Measurements from ENCODE around the gene UBAC2.

The UBAC2 gene

GRCh38 chr13:99412856-99413255 lies 212.2 kb downstream of the UBAC2 start:
- TF ChIP-seq, protein P1, sequence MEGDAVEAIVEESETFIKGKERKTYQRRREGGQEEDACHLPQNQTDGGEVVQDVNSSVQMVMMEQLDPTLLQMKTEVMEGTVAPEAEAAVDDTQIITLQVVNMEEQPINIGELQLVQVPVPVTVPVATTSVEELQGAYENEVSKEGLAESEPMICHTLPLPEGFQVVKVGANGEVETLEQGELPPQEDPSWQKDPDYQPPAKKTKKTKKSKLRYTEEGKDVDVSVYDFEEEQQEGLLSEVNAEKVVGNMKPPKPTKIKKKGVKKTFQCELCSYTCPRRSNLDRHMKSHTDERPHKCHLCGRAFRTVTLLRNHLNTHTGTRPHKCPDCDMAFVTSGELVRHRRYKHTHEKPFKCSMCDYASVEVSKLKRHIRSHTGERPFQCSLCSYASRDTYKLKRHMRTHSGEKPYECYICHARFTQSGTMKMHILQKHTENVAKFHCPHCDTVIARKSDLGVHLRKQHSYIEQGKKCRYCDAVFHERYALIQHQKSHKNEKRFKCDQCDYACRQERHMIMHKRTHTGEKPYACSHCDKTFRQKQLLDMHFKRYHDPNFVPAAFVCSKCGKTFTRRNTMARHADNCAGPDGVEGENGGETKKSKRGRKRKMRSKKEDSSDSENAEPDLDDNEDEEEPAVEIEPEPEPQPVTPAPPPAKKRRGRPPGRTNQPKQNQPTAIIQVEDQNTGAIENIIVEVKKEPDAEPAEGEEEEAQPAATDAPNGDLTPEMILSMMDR (IDR thresholded peaks at IDR 0.05; ENCODE audit: low read length) = no peak
- no peak for TF ChIP-seq EZH2 (IDR thresholded peaks at IDR 0.05; ENCODE audit: borderline replicate concordance, low read length)
- H3K27me3 ChIP-seq (ENCODE audit: insufficient read depth, low read length) = peaks cover 14% of the 10 kb centered on the region; the same call in 1 of the 2 replicates
- no peak overlapping the region for H3K27ac ChIP-seq (ENCODE audit: low read depth, low read length, poor library complexity, severe bottlenecking)
- H3F3A ChIP-seq (ENCODE audit: insufficient read depth, low read length) = no peaks in the 10 kb centered on the region
- H3K9me3 ChIP-seq (ENCODE audit: low read length) = peaks cover 10% of the 10 kb centered on the region
- no peaks in the 10 kb centered on the region for H3K9me2 ChIP-seq (ENCODE audit: low read depth, low read length)
- no peak overlapping the region for H3K9ac ChIP-seq (ENCODE audit: low read length)
- no peak overlapping the region for H3K4me2 ChIP-seq (ENCODE audit: low read length)
- no peaks in the 10 kb centered on the region for H3K4me1 ChIP-seq (ENCODE audit: insufficient read depth, low read length, severe bottlenecking)
- no peak overlapping the region for H2AFZ ChIP-seq (ENCODE audit: low read length)
- H3K36me3 ChIP-seq (ENCODE audit: insufficient read depth, low read length) = peaks cover 6% of the 10 kb centered on the region; the same call in 1 of the 2 replicates
- H3K79me2 ChIP-seq (ENCODE audit: insufficient read depth, low read length) = no peaks in the 10 kb centered on the region
- no peaks in the 10 kb centered on the region for H4K20me1 ChIP-seq (ENCODE audit: insufficient read depth, low read length)
- no peak overlapping the region for H3K4me3 ChIP-seq (ENCODE audit: low read depth, low read length, poor library complexity, severe bottlenecking)

DNA sequence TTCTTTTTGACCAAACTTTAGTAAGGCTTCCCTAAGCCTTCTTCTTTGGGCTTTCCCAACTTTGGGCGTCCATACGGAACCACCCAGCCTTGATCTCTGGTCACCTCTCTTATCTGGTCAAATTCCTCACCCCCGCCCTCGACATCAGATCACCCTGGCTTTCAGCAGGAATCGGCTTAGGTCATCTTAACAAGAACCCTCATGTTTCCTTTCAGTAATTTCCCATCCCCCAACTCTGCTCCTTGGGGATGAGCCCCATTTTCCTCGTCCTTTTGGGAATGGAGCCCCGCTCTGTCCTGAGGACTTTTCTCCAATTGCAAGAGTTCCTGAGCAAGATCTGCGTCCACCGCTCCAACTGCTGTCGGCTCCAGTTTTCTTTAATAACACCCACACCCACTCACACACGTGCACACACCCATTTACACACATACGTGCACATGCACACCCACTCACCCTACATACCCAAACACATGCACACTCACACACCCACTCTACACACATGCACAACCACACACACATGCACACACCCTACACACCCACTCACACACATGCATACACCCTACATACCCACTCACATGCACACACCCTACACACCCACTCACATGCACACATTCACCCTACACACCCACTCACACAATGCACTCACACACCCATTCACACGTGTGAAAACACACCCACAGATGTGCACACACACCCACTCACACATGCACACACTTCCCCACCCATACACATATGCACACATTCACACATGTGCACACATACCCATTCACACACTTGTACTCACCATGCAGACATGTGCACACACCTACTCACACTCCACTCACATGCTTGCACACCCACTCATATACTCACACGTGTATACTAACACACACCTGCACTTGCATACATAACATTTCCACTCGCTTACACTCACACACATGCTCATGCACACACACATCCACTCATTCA lies 213.7 kb downstream of the UBAC2 start:
- no peak overlapping the region for H3K4me2 ChIP-seq (ENCODE audit: low read length)
- no peaks in the 10 kb centered on the region for H3K79me2 ChIP-seq (ENCODE audit: insufficient read depth, low read length)
- H2AFZ ChIP-seq (ENCODE audit: low read length) = no peak overlapping the region
- H3K27ac ChIP-seq (ENCODE audit: low read depth, low read length, poor library complexity, severe bottlenecking) = no peak overlapping the region
- peaks cover 21% of the 10 kb centered on the region; the same call in 1 of the 2 replicates for H3K27me3 ChIP-seq (ENCODE audit: insufficient read depth, low read length)
- H3F3A ChIP-seq (ENCODE audit: insufficient read depth, low read length) = no peaks in the 10 kb centered on the region
- no peaks in the 10 kb centered on the region for H4K20me1 ChIP-seq (ENCODE audit: insufficient read depth, low read length)
- no peak overlapping the region for H3K4me3 ChIP-seq (ENCODE audit: low read depth, low read length, poor library complexity, severe bottlenecking)
- H3K36me3 ChIP-seq (ENCODE audit: insufficient read depth, low read length) = peaks cover 6% of the 10 kb centered on the region; the same call in 1 of the 2 replicates
- peaks cover 10% of the 10 kb centered on the region for H3K9me3 ChIP-seq (ENCODE audit: low read length)
- H3K4me1 ChIP-seq (ENCODE audit: insufficient read depth, low read length, severe bottlenecking) = no peaks in the 10 kb centered on the region
- no peaks in the 10 kb centered on the region for H3K9me2 ChIP-seq (ENCODE audit: low read depth, low read length)
- no peak overlapping the region for H3K9ac ChIP-seq (ENCODE audit: low read length)
- no peak for TF ChIP-seq EZH2 (IDR thresholded peaks at IDR 0.05; ENCODE audit: borderline replicate concordance, low read length)
- TF ChIP-seq, protein P1 (IDR thresholded peaks at IDR 0.05; ENCODE audit: low read length) = no peak

GRCh38 chr13:99415014-99415650 lies 214.5 kb downstream of the UBAC2 start:
- H3K4me3 ChIP-seq (ENCODE audit: low read depth, low read length, poor library complexity, severe bottlenecking) = no peak overlapping the region
- H3K36me3 ChIP-seq (ENCODE audit: insufficient read depth, low read length) = peaks cover 6% of the 10 kb centered on the region; the same call in 1 of the 2 replicates
- H3F3A ChIP-seq (ENCODE audit: insufficient read depth, low read length) = no peaks in the 10 kb centered on the region
- H3K4me1 ChIP-seq (ENCODE audit: insufficient read depth, low read length, severe bottlenecking) = peaks cover 7% of the 10 kb centered on the region
- H4K20me1 ChIP-seq (ENCODE audit: insufficient read depth, low read length) = no peaks in the 10 kb centered on the region
- no peak overlapping the region for H3K9ac ChIP-seq (ENCODE audit: low read length)
- no peaks in the 10 kb centered on the region for H3K79me2 ChIP-seq (ENCODE audit: insufficient read depth, low read length)
- TF ChIP-seq EZH2 (IDR thresholded peaks at IDR 0.05; ENCODE audit: borderline replicate concordance, low read length) = no peak
- TF ChIP-seq, protein P1 (IDR thresholded peaks at IDR 0.05; ENCODE audit: low read length) = no peak
- H3K27me3 ChIP-seq (ENCODE audit: insufficient read depth, low read length) = peaks cover 26% of the 10 kb centered on the region; the same call in 1 of the 2 replicates
- no peak overlapping the region for H3K4me2 ChIP-seq (ENCODE audit: low read length)
- H3K27ac ChIP-seq (ENCODE audit: low read depth, low read length, poor library complexity, severe bottlenecking) = no peak overlapping the region
- no peak overlapping the region for H2AFZ ChIP-seq (ENCODE audit: low read length)
- no peaks in the 10 kb centered on the region for H3K9me2 ChIP-seq (ENCODE audit: low read depth, low read length)
- H3K9me3 ChIP-seq (ENCODE audit: low read length) = peaks cover 10% of the 10 kb centered on the region

Data from OCI-LY1 (cell line).